Endothelial cell of umbilical vein (primary cell): Measurements from ENCODE around the gene P2RX3.

ENCODE experiments used
- JUN ChIP-seq: IDR thresholded peaks from 2 replicates; pipeline ENCODE4 v1.6.1; 2011; ENCODE audit warnings: borderline replicate concordance, low read depth; ENCODE audit not compliant: insufficient read length, insufficient read depth
- POLR2A ChIP-seq: IDR thresholded peaks from 2 replicates; pipeline ENCODE4 v1.6.1; 2012; ENCODE audit warnings: low read depth, mild to moderate bottlenecking, control low read depth, low read length
- TF ChIP-seq, protein P1 (sequence below), 2 donors: IDR thresholded peaks; 1 replicate in 1 of 2; 2 replicates in 1 of 2; pipeline ENCODE4 v1.5.1; 2011; ENCODE audit warnings: low read length in 2 of 2, mild to moderate bottlenecking in 2 of 2, moderate library complexity in 2 of 2, control low read depth in 1 of 2, inconsistent platforms in 1 of 2, low read depth in 1 of 2; ENCODE audit not compliant: insufficient read depth in 1 of 2; ENCODE audit errors: extremely low read depth in 1 of 2

- TF ChIP-seq JUN, result no peak
- TF ChIP-seq, protein P1, sequence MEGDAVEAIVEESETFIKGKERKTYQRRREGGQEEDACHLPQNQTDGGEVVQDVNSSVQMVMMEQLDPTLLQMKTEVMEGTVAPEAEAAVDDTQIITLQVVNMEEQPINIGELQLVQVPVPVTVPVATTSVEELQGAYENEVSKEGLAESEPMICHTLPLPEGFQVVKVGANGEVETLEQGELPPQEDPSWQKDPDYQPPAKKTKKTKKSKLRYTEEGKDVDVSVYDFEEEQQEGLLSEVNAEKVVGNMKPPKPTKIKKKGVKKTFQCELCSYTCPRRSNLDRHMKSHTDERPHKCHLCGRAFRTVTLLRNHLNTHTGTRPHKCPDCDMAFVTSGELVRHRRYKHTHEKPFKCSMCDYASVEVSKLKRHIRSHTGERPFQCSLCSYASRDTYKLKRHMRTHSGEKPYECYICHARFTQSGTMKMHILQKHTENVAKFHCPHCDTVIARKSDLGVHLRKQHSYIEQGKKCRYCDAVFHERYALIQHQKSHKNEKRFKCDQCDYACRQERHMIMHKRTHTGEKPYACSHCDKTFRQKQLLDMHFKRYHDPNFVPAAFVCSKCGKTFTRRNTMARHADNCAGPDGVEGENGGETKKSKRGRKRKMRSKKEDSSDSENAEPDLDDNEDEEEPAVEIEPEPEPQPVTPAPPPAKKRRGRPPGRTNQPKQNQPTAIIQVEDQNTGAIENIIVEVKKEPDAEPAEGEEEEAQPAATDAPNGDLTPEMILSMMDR (IDR thresholded peaks at IDR 0.05; ENCODE audit: extremely low read depth in 1 of 2, insufficient read depth in 1 of 2, low read depth in 1 of 2, low read length in 2 of 2), result no peak
- no peak for TF ChIP-seq POLR2A
These were observed 31.8 kb upstream of the P2RX3 start for GRCh38 chr11:57306161-57306876.
